GM19328 (cell line): Measurements from ENCODE around the gene RASGRP3.

Experiments
- ATAC-seq: cut with Tn5 transposase; IDR thresholded peaks from one replicate; pipeline ENCODE4 v1.9.1; 2021; ENCODE audit warnings: mild to moderate bottlenecking, moderate library complexity; ENCODE audit not compliant: unreplicated experiment

RASGRP3 gene

GRCh38 chr2:33573657-33574056 lies 97.2 kb downstream of the RASGRP3 start:
- ATAC-seq, result no peak

GRCh38 chr2:33577084-33577483 lies 100.6 kb downstream of the RASGRP3 start:
- ATAC-seq, result no peak

GRCh38 chr2:33577668-33578067 lies 101.2 kb downstream of the RASGRP3 start:
- ATAC-seq, result no peak

- ATAC-seq, result no peak
These were observed 102.8 kb downstream of the RASGRP3 start for GRCh38 chr2:33579227-33579626.

- no peak for ATAC-seq
These were observed 105.4 kb downstream of the RASGRP3 start for GRCh38 chr2:33581872-33582271.

GRCh38 chr2:33583194-33583938 lies 106.9 kb downstream of the RASGRP3 start:
- no peak for ATAC-seq

GRCh38 chr2:33586766-33587165 lies 110.3 kb downstream of the RASGRP3 start:
- no peak for ATAC-seq

- no peak for ATAC-seq
These were observed 111.8 kb downstream of the RASGRP3 start for GRCh38 chr2:33588232-33588631.

GRCh38 chr2:33589444-33589843 lies 113.0 kb downstream of the RASGRP3 start:
- ATAC-seq, result no peak

- no peak for ATAC-seq
These were observed 118.9 kb downstream of the RASGRP3 start for GRCh38 chr2:33595385-33595784.

- no peak for ATAC-seq
These were observed 120.6 kb downstream of the RASGRP3 start for GRCh38 chr2:33597026-33597425.

- ATAC-seq, result peak; percentile 37
These were observed 122.2 kb downstream of the RASGRP3 start for GRCh38 chr2:33598561-33599174.

- ATAC-seq, result peak; percentile 91
These were observed 122.9 kb downstream of the RASGRP3 start, which contains the start of gene FAM98A for GRCh38 chr2:33599175-33599942. Gene FAM98A (minus strand): TSS chr2:33599299. CDS start chr2:33599221, 78 bp downstream.

- ATAC-seq, result no peak
These were observed 123.4 kb downstream of the RASGRP3 start for GRCh38 chr2:33599943-33600192.

- ATAC-seq, result no peak
These were observed 125.9 kb downstream of the RASGRP3 start for GRCh38 chr2:33602201-33602830.

- no peak for ATAC-seq
These were observed 127.0 kb downstream of the RASGRP3 start for GRCh38 chr2:33603416-33603815.

- no peak for ATAC-seq
These were observed 128.6 kb downstream of the RASGRP3 start for GRCh38 chr2:33605056-33605455.

- no peak for ATAC-seq
These were observed 129.7 kb downstream of the RASGRP3 start for GRCh38 chr2:33606100-33606499.

GRCh38 chr2:33606622-33607021 lies 130.2 kb downstream of the RASGRP3 start:
- ATAC-seq, result no peak

- no peak for ATAC-seq
These were observed 130.8 kb downstream of the RASGRP3 start for GRCh38 chr2:33607251-33607721.

GRCh38 chr2:33607905-33608304 lies 131.5 kb downstream of the RASGRP3 start:
- ATAC-seq, result no peak
